ENCODE data around the gene KRTAP1-3. TPM values are rescaled to one million over a fixed set of nuclear protein-coding genes. Genes with fewer than 3 reads are reported as not detected.

The KRTAP1-3 gene
- total RNA-seq, 4 donors from 2014 or later = not detected

DNA sequence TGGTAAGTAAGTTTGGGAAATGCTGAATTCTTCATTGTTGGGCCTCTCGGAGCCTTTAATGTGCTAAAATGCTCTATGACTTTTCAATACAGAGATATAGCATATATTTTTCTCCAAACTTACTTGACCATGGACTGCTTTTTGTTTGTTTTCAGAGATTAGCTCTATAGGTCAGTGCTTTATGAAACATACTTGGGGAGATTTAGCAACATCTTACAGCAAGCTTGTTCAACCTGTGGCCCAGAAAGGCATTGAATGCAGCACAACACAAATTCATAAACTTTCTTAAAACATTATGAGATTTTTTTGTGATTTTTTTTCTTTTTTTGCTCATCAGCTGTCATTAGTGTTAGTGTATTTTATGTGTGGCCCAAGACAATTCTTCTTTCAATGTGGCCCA, 24.7 kb downstream of the KRTAP1-3 start:
- in situ Hi-C loops (cut with MboI; ENCODE audit: low sequenced_read_pairs in 4 of 4) (no loop called here), intact Hi-C loops (cut with DNase I; ENCODE audit: low total_unique reads) (no loop called here)
- Histone ChIP-seq H3K36me3 (no peaks in the 10 kb centered on the region), H3K9me3 (no peaks in the 10 kb centered on the region), H3K27me3 (no peaks in the 10 kb centered on the region), H3K4me1 (peaks cover 7 to 8% of the 10 kb centered on the region in 2 donors), H3K27ac (no peak overlapping the region), H3K4me3 (no peak overlapping the region)
- TF ChIP-seq, protein P1, sequence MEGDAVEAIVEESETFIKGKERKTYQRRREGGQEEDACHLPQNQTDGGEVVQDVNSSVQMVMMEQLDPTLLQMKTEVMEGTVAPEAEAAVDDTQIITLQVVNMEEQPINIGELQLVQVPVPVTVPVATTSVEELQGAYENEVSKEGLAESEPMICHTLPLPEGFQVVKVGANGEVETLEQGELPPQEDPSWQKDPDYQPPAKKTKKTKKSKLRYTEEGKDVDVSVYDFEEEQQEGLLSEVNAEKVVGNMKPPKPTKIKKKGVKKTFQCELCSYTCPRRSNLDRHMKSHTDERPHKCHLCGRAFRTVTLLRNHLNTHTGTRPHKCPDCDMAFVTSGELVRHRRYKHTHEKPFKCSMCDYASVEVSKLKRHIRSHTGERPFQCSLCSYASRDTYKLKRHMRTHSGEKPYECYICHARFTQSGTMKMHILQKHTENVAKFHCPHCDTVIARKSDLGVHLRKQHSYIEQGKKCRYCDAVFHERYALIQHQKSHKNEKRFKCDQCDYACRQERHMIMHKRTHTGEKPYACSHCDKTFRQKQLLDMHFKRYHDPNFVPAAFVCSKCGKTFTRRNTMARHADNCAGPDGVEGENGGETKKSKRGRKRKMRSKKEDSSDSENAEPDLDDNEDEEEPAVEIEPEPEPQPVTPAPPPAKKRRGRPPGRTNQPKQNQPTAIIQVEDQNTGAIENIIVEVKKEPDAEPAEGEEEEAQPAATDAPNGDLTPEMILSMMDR (IDR thresholded peaks at IDR 0.05 in 4 of 5, conservative IDR thresholded peaks at IDR 0.05 in 1 of 5) = no peak
- no peak for TF ChIP-seq POLR2A (IDR thresholded peaks at IDR 0.05)
- DNase-seq (no peak), ATAC-seq (no peak)

DNA sequence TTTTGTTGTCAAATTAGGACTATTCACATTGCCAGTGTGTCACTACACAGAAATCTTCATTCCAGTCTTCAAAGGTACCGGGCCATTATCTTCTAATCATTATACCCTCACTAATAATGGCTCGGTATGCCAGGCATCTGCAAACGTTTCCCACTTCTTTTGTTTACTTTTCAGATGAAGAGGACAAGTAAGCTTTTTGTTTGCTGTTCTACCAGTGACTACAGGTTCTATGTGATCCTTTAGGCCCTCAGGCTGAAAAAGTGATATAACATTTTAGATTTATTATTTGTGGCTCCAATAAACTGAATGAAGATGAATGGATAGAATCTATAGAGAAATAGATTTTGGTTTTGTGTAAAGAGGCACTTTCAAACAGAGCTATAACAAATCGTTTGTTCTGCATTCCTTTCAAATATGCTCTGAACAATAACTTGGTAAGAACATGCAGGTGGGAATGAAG, 25.3 kb downstream of the KRTAP1-3 start:
- ATAC-seq (no peak), DNase-seq (no peak)
- Histone ChIP-seq H3K9me3 (no peaks in the 10 kb centered on the region), H3K4me1 (peaks cover 7 to 8% of the 10 kb centered on the region in 2 donors), H3K27me3 (no peaks in the 10 kb centered on the region), H3K4me3 (no peak overlapping the region), H3K27ac (no peak overlapping the region), H3K36me3 (no peaks in the 10 kb centered on the region)
- in situ Hi-C loops (cut with MboI; ENCODE audit: low sequenced_read_pairs in 4 of 4) (no loop called here), intact Hi-C loops (cut with DNase I; ENCODE audit: low total_unique reads) (no loop called here)
- TF ChIP-seq, protein P1 (IDR thresholded peaks at IDR 0.05 in 4 of 5, conservative IDR thresholded peaks at IDR 0.05 in 1 of 5) = no peak
- no peak for TF ChIP-seq POLR2A (IDR thresholded peaks at IDR 0.05)

DNA sequence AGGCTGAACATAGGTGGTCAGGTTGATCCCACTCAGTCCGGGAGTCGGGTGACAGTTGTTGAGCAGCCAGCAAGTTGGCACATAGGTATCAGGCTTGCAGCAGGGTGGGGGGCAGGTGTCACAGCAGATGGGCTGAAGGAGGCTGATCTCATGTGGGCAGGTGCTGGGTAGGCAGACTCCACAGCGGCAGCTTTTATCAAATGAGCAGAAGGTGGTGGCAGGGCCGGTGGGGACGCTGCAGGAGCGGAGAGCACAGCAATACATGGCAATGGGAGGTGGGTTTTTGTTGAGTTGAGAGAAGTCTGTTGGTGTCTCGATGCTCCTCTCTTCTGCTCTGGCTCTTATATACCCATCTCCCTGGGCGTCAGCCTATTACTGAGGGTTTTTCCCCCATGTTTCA, 25.9 kb downstream of the KRTAP1-3 start, which contains the start of gene KRTAP3-1:
TSS of gene KRTAP3-1 (minus strand) at position 318 of the 400 bp plus-strand sequence. CDS start at position 264, 54 bp downstream.
- ATAC-seq (no peak), DNase-seq (no peak)
- Histone ChIP-seq H3K9me3 (no peaks in the 10 kb centered on the region), H3K27me3 (no peaks in the 10 kb centered on the region), H3K4me1 (peaks cover 7 to 8% of the 10 kb centered on the region in 2 donors), H3K36me3 (no peaks in the 10 kb centered on the region), H3K4me3 (no peak within 1 kb of the TSS), H3K27ac (no peak within 1 kb of the TSS)
- intact Hi-C loops (cut with DNase I; ENCODE audit: low total_unique reads) = no loop called here
- in situ Hi-C loops (cut with MboI; ENCODE audit: low sequenced_read_pairs in 4 of 4) = no loop called here
- no peak for TF ChIP-seq POLR2A (IDR thresholded peaks at IDR 0.05)
- TF ChIP-seq, protein P1 (IDR thresholded peaks at IDR 0.05 in 4 of 5, conservative IDR thresholded peaks at IDR 0.05 in 1 of 5) = no peak

DNA sequence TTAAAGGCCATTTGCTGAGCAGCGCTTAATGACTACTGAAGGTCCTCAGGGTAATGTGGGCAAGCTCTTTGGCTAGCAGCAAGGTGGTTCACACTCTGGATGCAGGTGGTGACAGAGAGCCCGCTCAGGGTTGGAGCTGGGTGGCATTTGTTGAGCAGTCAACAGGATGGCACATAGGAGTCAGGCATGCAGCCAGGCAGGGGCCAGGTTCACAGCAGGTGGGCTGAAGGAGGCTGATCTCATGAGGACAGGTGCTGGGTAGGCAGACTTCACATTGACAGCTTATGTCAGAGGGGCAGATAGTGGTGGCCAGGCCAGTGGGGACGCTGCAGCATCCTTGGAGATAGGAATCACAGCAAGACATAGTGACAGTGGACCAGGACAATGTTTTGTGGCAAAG, 30.3 kb downstream of the KRTAP1-3 start:
- ATAC-seq = no peak
- no peak for DNase-seq
- H3K27ac ChIP-seq = no peak overlapping the region
- no peaks in the 10 kb centered on the region for H3K36me3 ChIP-seq
- no peak overlapping the region for H3K4me3 ChIP-seq
- intact Hi-C loops (cut with DNase I; ENCODE audit: low total_unique reads) (no loop called here), in situ Hi-C loops (cut with MboI; ENCODE audit: low sequenced_read_pairs in 4 of 4) (no loop called here)
- H3K9me3 ChIP-seq = no peaks in the 10 kb centered on the region
- TF ChIP-seq, protein P1 (IDR thresholded peaks at IDR 0.05 in 4 of 5, conservative IDR thresholded peaks at IDR 0.05 in 1 of 5) = no peak
- TF ChIP-seq POLR2A (IDR thresholded peaks at IDR 0.05) = no peak
- H3K4me1 ChIP-seq = no peaks in the 10 kb centered on the region
- peaks cover 0 to 8% (median 0%) of the 10 kb centered on the region in 3 donors for H3K27me3 ChIP-seq

DNA sequence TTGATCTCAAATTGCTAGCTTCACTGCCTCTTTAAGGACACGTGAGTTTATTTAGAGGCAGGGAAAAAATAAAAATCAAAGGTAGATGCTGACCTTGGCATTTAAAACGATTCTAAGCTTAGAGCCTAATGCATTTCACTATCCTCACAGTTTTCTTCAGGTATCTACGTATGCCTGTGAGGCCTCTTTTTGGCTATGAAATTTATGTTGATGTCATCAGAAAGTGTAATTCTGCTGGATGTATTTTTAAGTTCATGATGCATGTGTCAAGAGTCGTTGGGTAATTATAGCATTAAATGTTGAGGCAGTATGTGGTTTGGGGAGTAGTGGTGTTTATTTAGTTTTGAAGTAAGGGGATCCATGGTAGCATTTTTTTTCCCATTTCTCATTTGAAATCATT, 30.7 kb downstream of the KRTAP1-3 start:
- no peak for DNase-seq
- no peak overlapping the region for H3K27ac ChIP-seq
- H3K27me3 ChIP-seq = peaks cover 0 to 8% (median 0%) of the 10 kb centered on the region in 3 donors
- no peak for ATAC-seq
- TF ChIP-seq, protein P1 (IDR thresholded peaks at IDR 0.05 in 4 of 5, conservative IDR thresholded peaks at IDR 0.05 in 1 of 5) = no peak
- no peak for TF ChIP-seq POLR2A (IDR thresholded peaks at IDR 0.05)
- H3K36me3 ChIP-seq = no peaks in the 10 kb centered on the region
- H3K4me3 ChIP-seq = no peak overlapping the region
- in situ Hi-C loops (cut with MboI; ENCODE audit: low sequenced_read_pairs in 4 of 4) (no loop called here), intact Hi-C loops (cut with DNase I; ENCODE audit: low total_unique reads) (no loop called here)
- H3K9me3 ChIP-seq = no peaks in the 10 kb centered on the region
- no peaks in the 10 kb centered on the region for H3K4me1 ChIP-seq
